ENCODE results near the gene DESI2.
"Not testable (repeated sequence)": the region's sequence is repeated elsewhere in the genome, so short reads cannot be mapped to it uniquely, and the experiment has no call there.

Gene DESI2

GRCh38 chr1:244654108-244655038 is 1.4 kb downstream of the DESI2 start:
- H3K27ac ChIP-seq (ENCODE audit: low read depth, low read length), result no peak overlapping the region
- peaks cover 30 to 39% of the 10 kb centered on the region in 2 donors for H3K4me1 ChIP-seq (ENCODE audit: control insufficient read depth in 1 of 2, insufficient read depth in 2 of 2, low read length in 2 of 2)

GRCh38 chr1:244655186-244655585 is 2.3 kb downstream of the DESI2 start:
- H3K9me3 ChIP-seq (ENCODE audit: control insufficient read depth in 1 of 2, low read length in 2 of 2), result no peaks in the 10 kb centered on the region
- peak overlapping the region in 1 of 2 donors; percentile 87 for H3K4me3 ChIP-seq (ENCODE audit: low read depth in 1 of 2, low read length in 2 of 2)
- H3K9ac ChIP-seq (ENCODE audit: low read depth in 1 of 2, low read length in 2 of 2), result no peak overlapping the region
- H3K27me3 ChIP-seq (ENCODE audit: control insufficient read depth in 1 of 2, insufficient read depth in 2 of 2, low read length in 2 of 2), result no peaks in the 10 kb centered on the region
- H3K36me3 ChIP-seq (ENCODE audit: control insufficient read depth in 1 of 2, insufficient read depth in 2 of 2, low read length in 2 of 2), result no peaks in the 10 kb centered on the region
- no peak overlapping the region for H3K27ac ChIP-seq (ENCODE audit: low read depth, low read length)
- peaks cover 30 to 39% of the 10 kb centered on the region in 2 donors for H3K4me1 ChIP-seq (ENCODE audit: control insufficient read depth in 1 of 2, insufficient read depth in 2 of 2, low read length in 2 of 2)

More at GRCh38 chr1:244654108-244655038, 1.4 kb downstream of the DESI2 start:
- no peaks in the 10 kb centered on the region for H3K9me3 ChIP-seq (ENCODE audit: control insufficient read depth in 1 of 2, low read length in 2 of 2)
- H3K9ac ChIP-seq (ENCODE audit: low read depth in 1 of 2, low read length in 2 of 2), result peak overlapping the region; percentile 91
- H3K4me3 ChIP-seq (ENCODE audit: low read depth in 1 of 2, low read length in 2 of 2), result peak overlapping the region; percentile 87 to 88
- no peaks in the 10 kb centered on the region for H3K27me3 ChIP-seq (ENCODE audit: control insufficient read depth in 1 of 2, insufficient read depth in 2 of 2, low read length in 2 of 2)
- H3K36me3 ChIP-seq (ENCODE audit: control insufficient read depth in 1 of 2, insufficient read depth in 2 of 2, low read length in 2 of 2), result no peaks in the 10 kb centered on the region

- H3K9me3 ChIP-seq (ENCODE audit: control insufficient read depth in 1 of 2, low read length in 2 of 2), result no peaks in the 10 kb centered on the region
- peaks cover 26 to 35% of the 10 kb centered on the region in 2 donors for H3K4me1 ChIP-seq (ENCODE audit: control insufficient read depth in 1 of 2, insufficient read depth in 2 of 2, low read length in 2 of 2)
- H3K27ac ChIP-seq (ENCODE audit: low read depth, low read length), result no peak overlapping the region
- no peaks in the 10 kb centered on the region for H3K27me3 ChIP-seq (ENCODE audit: control insufficient read depth in 1 of 2, insufficient read depth in 2 of 2, low read length in 2 of 2)
- H3K36me3 ChIP-seq (ENCODE audit: control insufficient read depth in 1 of 2, insufficient read depth in 2 of 2, low read length in 2 of 2), result no peaks in the 10 kb centered on the region
- H3K4me3 ChIP-seq (ENCODE audit: low read depth in 1 of 2, low read length in 2 of 2), result no peak overlapping the region
- H3K9ac ChIP-seq (ENCODE audit: low read depth in 1 of 2, low read length in 2 of 2), result no peak overlapping the region
These were observed 4.5 kb downstream of the DESI2 start for GRCh38 chr1:244657421-244657820.

GRCh38 chr1:244659694-244660093 is 6.8 kb downstream of the DESI2 start:
- H3K4me1 ChIP-seq (ENCODE audit: control insufficient read depth in 1 of 2, insufficient read depth in 2 of 2, low read length in 2 of 2), result peaks cover 21 to 27% of the 10 kb centered on the region in 2 donors
- no peak overlapping the region for H3K9ac ChIP-seq (ENCODE audit: low read depth in 1 of 2, low read length in 2 of 2)
- no peaks in the 10 kb centered on the region for H3K27me3 ChIP-seq (ENCODE audit: control insufficient read depth in 1 of 2, insufficient read depth in 2 of 2, low read length in 2 of 2)
- H3K9me3 ChIP-seq (ENCODE audit: control insufficient read depth in 1 of 2, low read length in 2 of 2), result no peaks in the 10 kb centered on the region
- H3K4me3 ChIP-seq (ENCODE audit: low read depth in 1 of 2, low read length in 2 of 2), result no peak overlapping the region
- H3K36me3 ChIP-seq (ENCODE audit: control insufficient read depth in 1 of 2, insufficient read depth in 2 of 2, low read length in 2 of 2), result no peaks in the 10 kb centered on the region
- H3K27ac ChIP-seq (ENCODE audit: low read depth, low read length), result no peak overlapping the region

GRCh38 chr1:244660595-244660994 is 7.7 kb downstream of the DESI2 start:
- peaks cover 18 to 19% of the 10 kb centered on the region in 2 donors for H3K4me1 ChIP-seq (ENCODE audit: control insufficient read depth in 1 of 2, insufficient read depth in 2 of 2, low read length in 2 of 2)

GRCh38 chr1:244661569-244662312 is 8.8 kb downstream of the DESI2 start:
- not testable (repeated sequence) for H3K4me3 ChIP-seq (ENCODE audit: low read depth in 1 of 2, low read length in 2 of 2); H3K36me3 ChIP-seq (ENCODE audit: control insufficient read depth in 1 of 2, insufficient read depth in 2 of 2, low read length in 2 of 2); H3K9ac ChIP-seq (ENCODE audit: low read depth in 1 of 2, low read length in 2 of 2); H3K27me3 ChIP-seq (ENCODE audit: control insufficient read depth in 1 of 2, insufficient read depth in 2 of 2, low read length in 2 of 2); H3K9me3 ChIP-seq (ENCODE audit: control insufficient read depth in 1 of 2, low read length in 2 of 2); H3K27ac ChIP-seq (ENCODE audit: low read depth, low read length)
- peaks cover 10 to 11% of the 10 kb centered on the region in 2 donors for H3K4me1 ChIP-seq (ENCODE audit: control insufficient read depth in 1 of 2, insufficient read depth in 2 of 2, low read length in 2 of 2)

More at GRCh38 chr1:244660595-244660994, 7.7 kb downstream of the DESI2 start:
- H3K27me3 ChIP-seq (ENCODE audit: control insufficient read depth in 1 of 2, insufficient read depth in 2 of 2, low read length in 2 of 2), result no peaks in the 10 kb centered on the region
- H3K9ac ChIP-seq (ENCODE audit: low read depth in 1 of 2, low read length in 2 of 2), result no peak overlapping the region
- H3K36me3 ChIP-seq (ENCODE audit: control insufficient read depth in 1 of 2, insufficient read depth in 2 of 2, low read length in 2 of 2), result no peaks in the 10 kb centered on the region
- no peak overlapping the region for H3K4me3 ChIP-seq (ENCODE audit: low read depth in 1 of 2, low read length in 2 of 2)
- no peak overlapping the region for H3K27ac ChIP-seq (ENCODE audit: low read depth, low read length)
- H3K9me3 ChIP-seq (ENCODE audit: control insufficient read depth in 1 of 2, low read length in 2 of 2), result no peaks in the 10 kb centered on the region

GRCh38 chr1:244662599-244662998 is 9.7 kb downstream of the DESI2 start:
- Histone ChIP-seq H3K27ac (ENCODE audit: low read depth, low read length) (no peak overlapping the region), H3K27me3 (ENCODE audit: control insufficient read depth in 1 of 2, insufficient read depth in 2 of 2, low read length in 2 of 2) (no peaks in the 10 kb centered on the region), H3K4me1 (ENCODE audit: control insufficient read depth in 1 of 2, insufficient read depth in 2 of 2, low read length in 2 of 2) (peaks cover 9 to 16% of the 10 kb centered on the region in 2 donors), H3K9me3 (ENCODE audit: control insufficient read depth in 1 of 2, low read length in 2 of 2) (no peaks in the 10 kb centered on the region), H3K9ac (ENCODE audit: low read depth in 1 of 2, low read length in 2 of 2) (no peak overlapping the region), H3K36me3 (ENCODE audit: control insufficient read depth in 1 of 2, insufficient read depth in 2 of 2, low read length in 2 of 2) (no peaks in the 10 kb centered on the region), H3K4me3 (ENCODE audit: low read depth in 1 of 2, low read length in 2 of 2) (no peak overlapping the region)

GRCh38 chr1:244664353-244664752 is 11.4 kb downstream of the DESI2 start:
- Histone ChIP-seq H3K27me3 (ENCODE audit: control insufficient read depth in 1 of 2, insufficient read depth in 2 of 2, low read length in 2 of 2) (no peaks in the 10 kb centered on the region), H3K9ac (ENCODE audit: low read depth in 1 of 2, low read length in 2 of 2) (no peak overlapping the region), H3K36me3 (ENCODE audit: control insufficient read depth in 1 of 2, insufficient read depth in 2 of 2, low read length in 2 of 2) (no peaks in the 10 kb centered on the region), H3K27ac (ENCODE audit: low read depth, low read length) (no peak overlapping the region), H3K4me3 (ENCODE audit: low read depth in 1 of 2, low read length in 2 of 2) (no peak overlapping the region), H3K4me1 (ENCODE audit: control insufficient read depth in 1 of 2, insufficient read depth in 2 of 2, low read length in 2 of 2) (peaks cover 6 to 12% of the 10 kb centered on the region in 2 donors), H3K9me3 (ENCODE audit: control insufficient read depth in 1 of 2, low read length in 2 of 2) (no peaks in the 10 kb centered on the region)

- no peaks in the 10 kb centered on the region for H3K9me3 ChIP-seq (ENCODE audit: control insufficient read depth in 1 of 2, low read length in 2 of 2)
- H3K4me1 ChIP-seq (ENCODE audit: control insufficient read depth in 1 of 2, insufficient read depth in 2 of 2, low read length in 2 of 2), result peaks cover 6 to 12% of the 10 kb centered on the region in 2 donors
- H3K27me3 ChIP-seq (ENCODE audit: control insufficient read depth in 1 of 2, insufficient read depth in 2 of 2, low read length in 2 of 2), result no peaks in the 10 kb centered on the region
- H3K9ac ChIP-seq (ENCODE audit: low read depth in 1 of 2, low read length in 2 of 2), result no peak overlapping the region
- no peak overlapping the region for H3K27ac ChIP-seq (ENCODE audit: low read depth, low read length)
- no peaks in the 10 kb centered on the region for H3K36me3 ChIP-seq (ENCODE audit: control insufficient read depth in 1 of 2, insufficient read depth in 2 of 2, low read length in 2 of 2)
- no peak overlapping the region for H3K4me3 ChIP-seq (ENCODE audit: low read depth in 1 of 2, low read length in 2 of 2)
These were observed 12.9 kb downstream of the DESI2 start for GRCh38 chr1:244665771-244666217.
